Gastrocnemius medialis (tissue), 4 donors: Measurements from ENCODE around the gene SIPA1. TPM values are rescaled to one million over a fixed set of nuclear protein-coding genes. Genes with fewer than 3 reads are reported as not detected.

ENCODE experiments used
- ATAC-seq, 2 donors: fragments of 150-250 bp; one replicate each; pipeline ENCODE4 v1.9.1; 2016
- DNase-seq, 2 donors: peaks; one replicate each; pipeline ENCODE4 v3.0.0-alpha.2; 2019
- H3K27ac ChIP-seq, 4 donors: fragments of 200-600 bp; sonication (generic); 1 replicate in 1 of 4; 2 replicates in 3 of 4; pipeline ENCODE4 v1.5.1; 2016 to 2018; ENCODE audit warnings: mild to moderate bottlenecking in 2 of 4, moderate library complexity in 1 of 4
- H3K27me3 ChIP-seq, 3 donors: fragments of 200-600 bp; sonication (generic) in 2 of 3; 1 replicate in 1 of 3; 2 replicates in 2 of 3; pipeline versions ENCODE4 v1.5.1 to v1.6.0; 2016 to 2019; ENCODE audit warnings: mild to moderate bottlenecking in 1 of 3, moderate library complexity in 1 of 3
- H3K36me3 ChIP-seq, 2 donors: fragments of 200-600 bp; sonication (generic) in 1 of 2; one replicate each; pipeline ENCODE4 v1.5.1; 2017 to 2018
- H3K4me1 ChIP-seq, 2 donors: fragments of 200-600 bp; sonication (generic) in 1 of 2; one replicate each; pipeline ENCODE4 v1.5.1; 2016 to 2017; ENCODE audit warnings: mild to moderate bottlenecking in 2 of 2
- H3K4me3 ChIP-seq, 4 donors: fragments of 200-600 bp; sonication (generic) in 3 of 4; 1 replicate in 1 of 4; 2 replicates in 3 of 4; pipeline ENCODE4 v1.5.1; 2016 to 2019; ENCODE audit warnings: mild to moderate bottlenecking in 2 of 4
- H3K9me3 ChIP-seq, 3 donors: fragments of 200-600 bp; sonication (generic) in 2 of 3; 1 replicate in 1 of 3; 2 replicates in 2 of 3; pipeline ENCODE4 v1.5.1; 2016 to 2019
- POLR2A ChIP-seq, 2 donors: fragments of 450-650 bp; IDR thresholded peaks; one replicate each; pipeline ENCODE4 v1.6.1; 2017; ENCODE audit warnings: antibody characterized with exemption in 2 of 2, mild to moderate bottlenecking in 2 of 2, moderate library complexity in 2 of 2
- in situ Hi-C, 4 donors: fragments of 200-750 bp; cut with MboI; loops; one replicate each; pipeline versions ENCODE4 v1.15.0 to v1.8.0; 2017; ENCODE audit warnings: low sequenced_read_pairs in 4 of 4
- intact Hi-C: fragments of 100-400 bp; cut with DNase I; formaldehyde crosslinking; loops from one replicate; pipeline ENCODE4 v1.15.1; 2023; ENCODE audit warnings: low total_unique reads
- total RNA-seq, 4 donors: library from RNA; depleted of rRNA; stranded (reverse); fragments of >200 nt; gene quantifications; one replicate each; pipeline versions ENCODE4 v1.1.0 to v1.2.3, GENCODE V29; 2016
- TF ChIP-seq, protein P1 (sequence below), 5 experiments: fragments of 450-650 bp in 3 of 5; fragments of 200-600 bp in 2 of 5; sonication (generic) in 2 of 5; IDR thresholded peaks in 4 of 5; conservative IDR thresholded peaks in 1 of 5; 1 replicate in 4 of 5; 2 replicates in 1 of 5; pipeline ENCODE4 v1.5.1; 2016 to 2019; ENCODE audit warnings: antibody characterized with exemption in 5 of 5, mild to moderate bottlenecking in 3 of 5, moderate library complexity in 3 of 5

SIPA1 gene
- total RNA-seq, 4 donors from 2014 or later: 6.7 to 10.9 (median 10.0) TPM

DNA sequence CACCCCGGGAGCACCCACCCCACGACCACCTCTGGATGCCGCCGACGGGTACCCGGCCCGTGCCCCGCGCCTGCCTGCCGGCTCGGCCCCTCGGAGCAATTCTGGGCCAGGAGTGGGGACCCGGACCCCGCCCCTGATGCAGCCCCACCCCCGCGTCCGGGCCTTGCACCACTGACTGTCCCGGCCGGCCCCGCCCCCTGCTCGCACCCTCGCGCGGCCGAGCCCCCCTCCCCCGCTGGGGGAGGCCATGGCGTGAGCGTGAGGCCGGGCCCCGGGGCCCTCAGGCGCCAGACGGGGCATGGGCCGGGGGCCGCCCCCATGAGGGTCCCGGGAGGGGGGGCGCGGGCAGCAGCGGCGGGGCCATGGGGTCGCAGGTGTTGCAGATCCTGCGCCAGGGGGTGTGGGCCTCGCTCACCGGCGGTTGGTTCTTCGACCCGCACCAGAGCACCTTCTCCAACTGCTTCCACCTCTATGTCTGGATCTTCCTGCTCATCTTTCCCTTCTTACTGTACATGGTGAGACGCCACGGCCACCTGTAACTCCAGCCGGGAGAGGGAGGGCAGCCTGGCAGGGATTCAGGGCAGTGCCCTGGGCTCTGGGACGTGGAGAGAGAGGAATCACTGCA lies 21.8 kb upstream of the SIPA1 start:
- Histone ChIP-seq H3K27me3 (no peaks in the 10 kb centered on the region), H3K9me3 (no peaks in the 10 kb centered on the region), H3K4me1 (peaks cover 24 to 38% of the 10 kb centered on the region in 2 donors), H3K27ac (peak overlapping the region; percentile 82 to 93 (median 91)), H3K4me3 (peak overlapping the region; percentile 79 to 85 (median 80)), H3K36me3 (peaks cover 0 to 41% of the 10 kb centered on the region in 2 donors)
- no peak for DNase-seq
- TF ChIP-seq, protein P1, sequence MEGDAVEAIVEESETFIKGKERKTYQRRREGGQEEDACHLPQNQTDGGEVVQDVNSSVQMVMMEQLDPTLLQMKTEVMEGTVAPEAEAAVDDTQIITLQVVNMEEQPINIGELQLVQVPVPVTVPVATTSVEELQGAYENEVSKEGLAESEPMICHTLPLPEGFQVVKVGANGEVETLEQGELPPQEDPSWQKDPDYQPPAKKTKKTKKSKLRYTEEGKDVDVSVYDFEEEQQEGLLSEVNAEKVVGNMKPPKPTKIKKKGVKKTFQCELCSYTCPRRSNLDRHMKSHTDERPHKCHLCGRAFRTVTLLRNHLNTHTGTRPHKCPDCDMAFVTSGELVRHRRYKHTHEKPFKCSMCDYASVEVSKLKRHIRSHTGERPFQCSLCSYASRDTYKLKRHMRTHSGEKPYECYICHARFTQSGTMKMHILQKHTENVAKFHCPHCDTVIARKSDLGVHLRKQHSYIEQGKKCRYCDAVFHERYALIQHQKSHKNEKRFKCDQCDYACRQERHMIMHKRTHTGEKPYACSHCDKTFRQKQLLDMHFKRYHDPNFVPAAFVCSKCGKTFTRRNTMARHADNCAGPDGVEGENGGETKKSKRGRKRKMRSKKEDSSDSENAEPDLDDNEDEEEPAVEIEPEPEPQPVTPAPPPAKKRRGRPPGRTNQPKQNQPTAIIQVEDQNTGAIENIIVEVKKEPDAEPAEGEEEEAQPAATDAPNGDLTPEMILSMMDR (IDR thresholded peaks at IDR 0.05 in 4 of 5, conservative IDR thresholded peaks at IDR 0.05 in 1 of 5): no peak
- no peak for TF ChIP-seq POLR2A (IDR thresholded peaks at IDR 0.05)
- in situ Hi-C loops: no loop called here
- intact Hi-C loops: loop anchor here (1.0 to 5.0 kb wide), 8 partner anchors 23 to 346 kb away; partner anchors contain the start of genes C11orf68, CFL1, DRAP1 and KAT5
- no peak for ATAC-seq

DNA sequence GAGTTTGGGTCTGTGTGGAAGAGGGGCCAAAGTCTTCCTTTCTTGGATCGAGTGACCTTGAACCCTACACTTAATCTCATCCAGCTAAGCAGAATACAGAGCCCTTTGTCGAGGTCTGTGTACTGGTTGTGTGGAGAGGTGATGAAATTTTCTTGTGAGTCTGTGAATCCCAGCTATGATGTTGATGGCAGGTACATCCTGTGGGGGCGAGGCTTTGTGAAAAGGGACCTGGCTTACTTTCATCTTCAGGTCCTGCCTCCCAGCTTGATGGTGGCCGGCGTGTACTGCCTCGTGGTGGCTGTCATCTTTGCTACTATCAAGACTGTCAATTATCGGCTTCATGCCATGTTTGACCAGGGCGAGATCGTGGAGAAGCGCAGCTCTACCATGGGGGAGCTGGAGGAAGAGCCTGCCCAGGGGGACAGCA lies 21.3 kb upstream of the SIPA1 start:
- H3K9me3 ChIP-seq: no peaks in the 10 kb centered on the region
- H3K36me3 ChIP-seq: peaks cover 0 to 41% of the 10 kb centered on the region in 2 donors
- no peaks in the 10 kb centered on the region for H3K27me3 ChIP-seq
- in situ Hi-C loops: no loop called here
- DNase-seq: no peak
- H3K4me3 ChIP-seq: peak overlapping the region; percentile 79 to 85 (median 80)
- intact Hi-C loops: loop anchor here (5.0 kb wide), 2 partner anchors 96 to 346 kb away; partner anchors contain the start of genes KAT5 and SART1
- peak overlapping the region; percentile 82 to 93 (median 91) for H3K27ac ChIP-seq
- peaks cover 24 to 35% of the 10 kb centered on the region in 2 donors for H3K4me1 ChIP-seq
- TF ChIP-seq, protein P1 (IDR thresholded peaks at IDR 0.05 in 4 of 5, conservative IDR thresholded peaks at IDR 0.05 in 1 of 5): no peak
- no peak for TF ChIP-seq POLR2A (IDR thresholded peaks at IDR 0.05)
- no peak for ATAC-seq

DNA sequence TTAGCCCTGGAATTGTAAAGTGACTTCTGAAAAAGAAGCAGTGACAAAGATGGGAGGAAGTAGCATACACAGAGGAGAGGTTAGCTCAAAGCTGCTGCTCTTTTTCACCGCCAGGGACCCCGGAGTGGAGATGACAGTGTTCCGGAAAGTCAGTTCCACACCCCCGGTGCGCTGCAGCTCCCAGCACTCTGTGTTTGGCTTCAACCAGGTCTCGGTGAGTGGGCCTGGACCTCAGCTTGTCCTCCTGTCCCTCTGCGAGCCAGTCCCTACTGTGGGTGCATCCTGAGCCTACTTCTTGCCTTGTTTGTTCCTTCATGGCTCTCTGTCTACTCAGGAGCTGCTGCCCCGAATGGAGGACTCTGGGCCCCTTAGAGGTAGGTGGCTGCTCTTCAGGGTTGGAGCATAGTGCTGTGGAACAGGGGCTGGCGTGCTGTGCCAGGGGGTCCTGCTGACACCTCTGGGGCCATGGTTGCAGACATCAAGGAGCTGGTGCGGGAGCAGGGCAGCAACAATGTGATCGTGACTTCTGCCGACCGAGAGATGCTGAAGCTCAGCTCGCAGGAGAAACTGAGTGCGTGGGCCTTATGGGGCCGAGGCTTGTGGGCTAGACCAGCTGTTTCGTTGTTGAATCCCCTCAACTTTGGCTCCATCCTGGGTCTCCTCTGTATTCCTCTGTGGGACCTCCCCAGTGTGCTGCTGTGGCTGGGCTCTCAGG lies 20.6 kb upstream of the SIPA1 start:
- ATAC-seq (no peak), DNase-seq (no peak)
- in situ Hi-C loops (no loop called here), intact Hi-C loops (loop anchor here (5.0 kb wide), 2 partner anchors 95 to 345 kb away; partner anchors contain the start of genes KAT5 and SART1)
- H3K27me3 ChIP-seq: no peaks in the 10 kb centered on the region
- H3K9me3 ChIP-seq: no peaks in the 10 kb centered on the region
- H3K27ac ChIP-seq: peak overlapping the region in 2 of 4 donors; percentile 90 to 92
- peaks cover 0 to 41% of the 10 kb centered on the region in 2 donors for H3K36me3 ChIP-seq
- TF ChIP-seq, protein P1 (IDR thresholded peaks at IDR 0.05 in 4 of 5, conservative IDR thresholded peaks at IDR 0.05 in 1 of 5): no peak
- no peak for TF ChIP-seq POLR2A (IDR thresholded peaks at IDR 0.05)
- H3K4me1 ChIP-seq: peaks cover 17 to 31% of the 10 kb centered on the region in 2 donors
- H3K4me3 ChIP-seq: peak overlapping the region in 2 of 4 donors; percentile 1 to 80

DNA sequence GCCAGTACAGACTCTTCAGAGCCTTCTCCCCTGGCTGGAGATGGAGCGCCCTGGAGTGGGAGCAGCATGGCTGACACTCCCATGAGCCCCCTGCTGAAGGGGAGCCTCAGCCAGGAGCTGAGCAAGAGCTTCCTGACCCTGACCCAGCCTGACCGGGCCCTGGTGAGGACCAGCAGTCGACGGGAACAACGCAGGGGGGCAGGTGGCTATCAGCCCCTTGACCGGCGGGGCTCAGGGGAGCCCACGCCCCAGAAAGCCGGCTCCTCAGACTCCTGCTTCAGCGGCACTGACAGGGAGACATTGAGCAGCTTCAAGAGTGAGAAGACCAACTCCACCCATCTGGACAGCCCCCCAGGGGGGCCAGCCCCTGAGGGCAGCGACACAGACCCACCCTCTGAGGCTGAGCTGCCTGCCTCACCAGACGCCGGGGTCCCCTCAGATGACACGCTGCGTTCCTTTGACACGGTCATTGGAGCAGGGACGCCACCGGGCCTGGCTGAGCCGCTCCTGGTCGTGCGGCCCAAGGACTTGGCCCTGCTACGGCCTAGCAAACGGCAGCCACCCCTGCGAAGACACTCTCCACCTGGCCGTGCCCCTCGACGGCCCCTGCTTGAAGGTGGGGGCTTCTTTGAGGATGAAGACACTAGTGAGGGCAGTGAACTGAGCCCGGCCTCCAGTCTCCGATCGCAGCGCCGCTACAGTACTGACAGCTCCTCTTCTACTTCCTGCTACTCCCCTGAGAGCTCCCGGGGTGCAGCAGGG lies 19.7 kb upstream of the SIPA1 start:
- H3K9me3 ChIP-seq: no peaks in the 10 kb centered on the region
- TF ChIP-seq, protein P1 (IDR thresholded peaks at IDR 0.05 in 4 of 5, conservative IDR thresholded peaks at IDR 0.05 in 1 of 5): no peak
- TF ChIP-seq POLR2A (IDR thresholded peaks at IDR 0.05): no peak
- DNase-seq: no peak
- H3K27me3 ChIP-seq: no peaks in the 10 kb centered on the region
- peaks cover 0 to 46% of the 10 kb centered on the region in 2 donors for H3K36me3 ChIP-seq
- in situ Hi-C loops (no loop called here), intact Hi-C loops (loop anchor here (5.0 kb wide), 2 partner anchors 94 to 344 kb away; partner anchors contain the start of genes KAT5 and SART1)
- no peak overlapping the region for H3K4me3 ChIP-seq
- H3K4me1 ChIP-seq: peaks cover 9 to 22% of the 10 kb centered on the region in 2 donors
- no peak overlapping the region for H3K27ac ChIP-seq
- ATAC-seq: no peak
